ENCODE data around the gene LHFPL2.

LHFPL2 gene

GRCh38 chr5:78606241-78606640 lies 42.3 kb downstream of the LHFPL2 start:
- Histone ChIP-seq H3K4me1 (ENCODE audit: control insufficient read depth, insufficient read depth, low read length, poor library complexity, severe bottlenecking) (peaks cover 12% of the 10 kb centered on the region), H3K36me3 (ENCODE audit: control insufficient read depth, insufficient read depth, low read length) (peaks cover 46% of the 10 kb centered on the region), H3K9me3 (ENCODE audit: control insufficient read depth, low read length) (no peaks in the 10 kb centered on the region), H3K4me3 (ENCODE audit: extremely low read depth, insufficient read depth, low read length, poor library complexity, severe bottlenecking) (no peak overlapping the region), H3K27ac (ENCODE audit: low read depth, low read length, severe bottlenecking) (no peak overlapping the region)
- WGBS, 2 experiments (ENCODE audit: insufficient coverage in 2 of 2) = 100% methylated on average over 3 of the region's 4 CpGs; no CpG with 5 or more reads in 1 of the 2 experiments

- WGBS, 2 experiments (ENCODE audit: insufficient coverage in 2 of 2) = 90 to 92% methylated on average over 2 of the region's 2 CpGs
- Histone ChIP-seq H3K4me3 (ENCODE audit: extremely low read depth, insufficient read depth, low read length, poor library complexity, severe bottlenecking) (no peak overlapping the region), H3K27ac (ENCODE audit: low read depth, low read length, severe bottlenecking) (no peak overlapping the region), H3K9me3 (ENCODE audit: control insufficient read depth, low read length) (no peaks in the 10 kb centered on the region), H3K4me1 (ENCODE audit: control insufficient read depth, insufficient read depth, low read length, poor library complexity, severe bottlenecking) (peaks cover 5% of the 10 kb centered on the region), H3K36me3 (ENCODE audit: control insufficient read depth, insufficient read depth, low read length) (peaks cover 46% of the 10 kb centered on the region)
Measured at GRCh38 chr5:78605611-78606010, 43.0 kb downstream of the LHFPL2 start.

GRCh38 chr5:78604689-78605285 lies 43.8 kb downstream of the LHFPL2 start:
- no peak overlapping the region for H3K4me3 ChIP-seq (ENCODE audit: extremely low read depth, insufficient read depth, low read length, poor library complexity, severe bottlenecking)
- 100% methylated on average over 1 to 2 of the region's 4 CpGs for WGBS, 2 experiments (ENCODE audit: insufficient coverage in 2 of 2)
- H3K27ac ChIP-seq (ENCODE audit: low read depth, low read length, severe bottlenecking) = no peak overlapping the region
- H3K4me1 ChIP-seq (ENCODE audit: control insufficient read depth, insufficient read depth, low read length, poor library complexity, severe bottlenecking) = peaks cover 5% of the 10 kb centered on the region
- H3K9me3 ChIP-seq (ENCODE audit: control insufficient read depth, low read length) = no peaks in the 10 kb centered on the region
- peaks cover 40% of the 10 kb centered on the region for H3K36me3 ChIP-seq (ENCODE audit: control insufficient read depth, insufficient read depth, low read length)

GRCh38 chr5:78603636-78604175 lies 44.9 kb downstream of the LHFPL2 start:
- peaks cover 8% of the 10 kb centered on the region for H3K4me1 ChIP-seq (ENCODE audit: control insufficient read depth, insufficient read depth, low read length, poor library complexity, severe bottlenecking)

GRCh38 chr5:78602400-78602799 lies 46.2 kb downstream of the LHFPL2 start:
- no peak overlapping the region for H3K4me3 ChIP-seq (ENCODE audit: extremely low read depth, insufficient read depth, low read length, poor library complexity, severe bottlenecking)
- peaks cover 15% of the 10 kb centered on the region for H3K4me1 ChIP-seq (ENCODE audit: control insufficient read depth, insufficient read depth, low read length, poor library complexity, severe bottlenecking)
- H3K27ac ChIP-seq (ENCODE audit: low read depth, low read length, severe bottlenecking) = peak overlapping the region; percentile 57
- H3K36me3 ChIP-seq (ENCODE audit: control insufficient read depth, insufficient read depth, low read length) = peaks cover 27% of the 10 kb centered on the region
- no peaks in the 10 kb centered on the region for H3K9me3 ChIP-seq (ENCODE audit: control insufficient read depth, low read length)
- 100% methylated on average over 1 of the region's 2 CpGs; no CpG with 5 or more reads in 1 of the 2 experiments for WGBS, 2 experiments (ENCODE audit: insufficient coverage in 2 of 2)

More at GRCh38 chr5:78603636-78604175, 44.9 kb downstream of the LHFPL2 start:
- no peak overlapping the region for H3K27ac ChIP-seq (ENCODE audit: low read depth, low read length, severe bottlenecking)
- peaks cover 33% of the 10 kb centered on the region for H3K36me3 ChIP-seq (ENCODE audit: control insufficient read depth, insufficient read depth, low read length)
- no CpG with 5 or more reads among the region's 1 CpG for WGBS, 2 experiments (ENCODE audit: insufficient coverage in 2 of 2)
- H3K9me3 ChIP-seq (ENCODE audit: control insufficient read depth, low read length) = no peaks in the 10 kb centered on the region
- H3K4me3 ChIP-seq (ENCODE audit: extremely low read depth, insufficient read depth, low read length, poor library complexity, severe bottlenecking) = no peak overlapping the region

- Histone ChIP-seq H3K4me1 (ENCODE audit: control insufficient read depth, insufficient read depth, low read length, poor library complexity, severe bottlenecking) (peaks cover 21% of the 10 kb centered on the region), H3K9me3 (ENCODE audit: control insufficient read depth, low read length) (no peaks in the 10 kb centered on the region), H3K4me3 (ENCODE audit: extremely low read depth, insufficient read depth, low read length, poor library complexity, severe bottlenecking) (no peak overlapping the region), H3K36me3 (ENCODE audit: control insufficient read depth, insufficient read depth, low read length) (peaks cover 25% of the 10 kb centered on the region), H3K27ac (ENCODE audit: low read depth, low read length, severe bottlenecking) (peak overlapping the region; percentile 57)
- 79% methylated on average over 2 of the region's 3 CpGs; no CpG with 5 or more reads in 1 of the 2 experiments for WGBS, 2 experiments (ENCODE audit: insufficient coverage in 2 of 2)
Measured at GRCh38 chr5:78601559-78602314, 46.8 kb downstream of the LHFPL2 start.

- H3K4me1 ChIP-seq (ENCODE audit: control insufficient read depth, insufficient read depth, low read length, poor library complexity, severe bottlenecking) = peaks cover 21% of the 10 kb centered on the region
- H3K9me3 ChIP-seq (ENCODE audit: control insufficient read depth, low read length) = no peaks in the 10 kb centered on the region
- H3K36me3 ChIP-seq (ENCODE audit: control insufficient read depth, insufficient read depth, low read length) = peaks cover 18% of the 10 kb centered on the region
- no peak overlapping the region for H3K27ac ChIP-seq (ENCODE audit: low read depth, low read length, severe bottlenecking)
- no peak overlapping the region for H3K4me3 ChIP-seq (ENCODE audit: extremely low read depth, insufficient read depth, low read length, poor library complexity, severe bottlenecking)
- 83 to 96% methylated on average over 1 to 2 of the region's 5 CpGs for whole genome bisulfite sequencing, 2 experiments (ENCODE audit: insufficient coverage in 2 of 2)
Measured at GRCh38 chr5:78600687-78601414, 47.7 kb downstream of the LHFPL2 start.

GRCh38 chr5:78598973-78599372 lies 49.6 kb downstream of the LHFPL2 start:
- Histone ChIP-seq H3K4me1 (ENCODE audit: control insufficient read depth, insufficient read depth, low read length, poor library complexity, severe bottlenecking) (peaks cover 35% of the 10 kb centered on the region), H3K9me3 (ENCODE audit: control insufficient read depth, low read length) (no peaks in the 10 kb centered on the region), H3K4me3 (ENCODE audit: extremely low read depth, insufficient read depth, low read length, poor library complexity, severe bottlenecking) (no peak overlapping the region), H3K27ac (ENCODE audit: low read depth, low read length, severe bottlenecking) (no peak overlapping the region), H3K36me3 (ENCODE audit: control insufficient read depth, insufficient read depth, low read length) (peaks cover 10% of the 10 kb centered on the region)
- 92 to 98% methylated on average over 5 to 6 of the region's 9 CpGs for WGBS, 2 experiments (ENCODE audit: insufficient coverage in 2 of 2)

GRCh38 chr5:78597974-78598371 lies 50.6 kb downstream of the LHFPL2 start:
- H3K27ac ChIP-seq (ENCODE audit: low read depth, low read length, severe bottlenecking) = peak overlapping the region; percentile 52
- peaks cover 38% of the 10 kb centered on the region for H3K4me1 ChIP-seq (ENCODE audit: control insufficient read depth, insufficient read depth, low read length, poor library complexity, severe bottlenecking)

GRCh38 chr5:78597068-78597973 lies 51.3 kb downstream of the LHFPL2 start:
- 96 to 98% methylated on average over 4 to 5 of the region's 5 CpGs for WGBS, 2 experiments (ENCODE audit: insufficient coverage in 2 of 2)
- H3K4me3 ChIP-seq (ENCODE audit: extremely low read depth, insufficient read depth, low read length, poor library complexity, severe bottlenecking) = no peak overlapping the region
- H3K4me1 ChIP-seq (ENCODE audit: control insufficient read depth, insufficient read depth, low read length, poor library complexity, severe bottlenecking) = peaks cover 36% of the 10 kb centered on the region
- H3K36me3 ChIP-seq (ENCODE audit: control insufficient read depth, insufficient read depth, low read length) = no peaks in the 10 kb centered on the region
- no peaks in the 10 kb centered on the region for H3K9me3 ChIP-seq (ENCODE audit: control insufficient read depth, low read length)
- peak overlapping the region; percentile 52 for H3K27ac ChIP-seq (ENCODE audit: low read depth, low read length, severe bottlenecking)

More at GRCh38 chr5:78597974-78598371, 50.6 kb downstream of the LHFPL2 start:
- peaks cover under 1% of the 10 kb centered on the region for H3K36me3 ChIP-seq (ENCODE audit: control insufficient read depth, insufficient read depth, low read length)
- H3K9me3 ChIP-seq (ENCODE audit: control insufficient read depth, low read length) = no peaks in the 10 kb centered on the region
- no peak overlapping the region for H3K4me3 ChIP-seq (ENCODE audit: extremely low read depth, insufficient read depth, low read length, poor library complexity, severe bottlenecking)

Measured in mesodermal cell (in vitro differentiated cells).